Mucosa of descending colon (tissue), 3 donors: Measurements from ENCODE around the gene ZBTB9. TPM values are rescaled to one million over a fixed set of nuclear protein-coding genes. Genes with fewer than 3 reads are reported as not detected.

Source experiments
- ATAC-seq: fragments of 200-7000 bp; cut with Tn5 transposase; one replicate; pipeline ENCODE4 v1.9.1; 2020; ENCODE audit warnings: mild to moderate bottlenecking, moderate library complexity
- DNase-seq, 3 donors: peaks; one replicate each; pipeline ENCODE4 v3.0.0-alpha.2; 2020
- H3K36me3 ChIP-seq: fragments of 200-600 bp; one replicate; pipeline ENCODE4 v1.8.0; 2021; ENCODE audit warnings: low read depth, mild to moderate bottlenecking
- H3K4me1 ChIP-seq: fragments of 200-600 bp; one replicate; pipeline ENCODE4 v1.8.0; 2021; ENCODE audit warnings: low read depth, mild to moderate bottlenecking
- H3K4me3 ChIP-seq: fragments of 200-600 bp; one replicate; pipeline ENCODE4 v1.8.0; 2021; ENCODE audit warnings: mild to moderate bottlenecking
- H3K9me3 ChIP-seq: fragments of 200-600 bp; one replicate; pipeline ENCODE4 v1.8.0; 2021; ENCODE audit warnings: mild to moderate bottlenecking
- intact Hi-C, 2 donors: fragments of 100-400 bp; cut with DNase I in 1 of 2; cut with micrococcal nuclease in 1 of 2; formaldehyde crosslinking; loops; one replicate each; pipeline versions ENCODE4 v1.11.0 to v1.11.1; 2022; cut with DNase I, micrococcal nuclease
- total RNA-seq, 3 donors: library from RNA; stranded (reverse); fragmentation: NEBNext Ultra II Directional in 2 of 3; extraction: Animal tissue kit (Norgen Biotek cat#: 25700) in 2 of 3; gene quantifications; one replicate each; pipeline versions ENCODE4 v1.2.1 to v1.2.4, GENCODE V29; 2021 to 2023
- TF ChIP-seq, protein P1 (sequence below): fragments of 200-600 bp; IDR thresholded peaks from one replicate; pipeline ENCODE4 v1.8.0; 2022; ENCODE audit warnings: antibody characterized with exemption, mild to moderate bottlenecking
- donor health status: DM: no; HTN: no; CAD: no; lungs with moderate emphysema.
- donor health status: DM: no; HTN: no; CAD: no.
- donor health status: DM: no; HTN: yes; CAD: no.

Gene ZBTB9
- total RNA-seq, 3 donors from 2014 or later, result 4.3 to 5.8 (median 4.5) TPM

DNA sequence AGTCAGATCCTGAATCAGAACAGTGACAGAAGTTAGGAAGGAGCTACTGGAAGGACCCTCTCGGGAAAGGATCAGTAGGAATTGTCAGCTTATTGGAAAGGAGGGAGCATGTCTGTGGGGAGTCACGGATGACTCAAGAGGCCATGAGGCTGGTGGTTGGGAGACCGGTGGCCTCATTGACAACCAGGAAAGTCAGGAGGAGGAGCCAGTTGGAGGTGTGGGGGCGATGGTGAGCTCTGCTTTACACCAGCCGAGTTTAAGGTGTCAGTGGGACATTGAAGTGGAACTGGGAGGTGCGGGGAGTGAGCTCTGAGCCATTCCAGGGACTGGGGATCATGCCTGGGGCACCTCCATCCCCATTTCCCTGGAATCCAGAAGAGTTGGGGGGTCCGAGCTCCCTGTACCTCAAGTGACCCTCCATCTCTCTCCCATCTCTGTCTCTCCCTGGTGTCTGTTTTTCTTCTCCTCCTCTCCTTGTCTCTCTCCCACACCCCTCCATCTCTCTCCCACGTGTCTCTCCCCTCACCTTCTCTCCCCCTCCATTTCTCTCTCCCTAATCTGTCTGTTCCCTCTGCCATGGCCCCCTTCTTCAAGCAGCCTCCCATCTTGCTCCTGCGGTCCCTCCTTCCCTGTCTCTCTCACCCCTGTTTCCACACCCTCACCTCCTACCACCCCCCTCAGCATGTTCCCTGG is 14.3 kb upstream of the ZBTB9 start:
- H3K4me1 ChIP-seq, result no peaks in the 10 kb centered on the region
- H3K4me3 ChIP-seq, result no peak overlapping the region
- no peaks in the 10 kb centered on the region for H3K9me3 ChIP-seq
- no peaks in the 10 kb centered on the region for H3K36me3 ChIP-seq
- intact Hi-C loops, result no loop called here
- DNase-seq (no peak), ATAC-seq (no peak)
- TF ChIP-seq, protein P1, sequence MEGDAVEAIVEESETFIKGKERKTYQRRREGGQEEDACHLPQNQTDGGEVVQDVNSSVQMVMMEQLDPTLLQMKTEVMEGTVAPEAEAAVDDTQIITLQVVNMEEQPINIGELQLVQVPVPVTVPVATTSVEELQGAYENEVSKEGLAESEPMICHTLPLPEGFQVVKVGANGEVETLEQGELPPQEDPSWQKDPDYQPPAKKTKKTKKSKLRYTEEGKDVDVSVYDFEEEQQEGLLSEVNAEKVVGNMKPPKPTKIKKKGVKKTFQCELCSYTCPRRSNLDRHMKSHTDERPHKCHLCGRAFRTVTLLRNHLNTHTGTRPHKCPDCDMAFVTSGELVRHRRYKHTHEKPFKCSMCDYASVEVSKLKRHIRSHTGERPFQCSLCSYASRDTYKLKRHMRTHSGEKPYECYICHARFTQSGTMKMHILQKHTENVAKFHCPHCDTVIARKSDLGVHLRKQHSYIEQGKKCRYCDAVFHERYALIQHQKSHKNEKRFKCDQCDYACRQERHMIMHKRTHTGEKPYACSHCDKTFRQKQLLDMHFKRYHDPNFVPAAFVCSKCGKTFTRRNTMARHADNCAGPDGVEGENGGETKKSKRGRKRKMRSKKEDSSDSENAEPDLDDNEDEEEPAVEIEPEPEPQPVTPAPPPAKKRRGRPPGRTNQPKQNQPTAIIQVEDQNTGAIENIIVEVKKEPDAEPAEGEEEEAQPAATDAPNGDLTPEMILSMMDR, result no peak

DNA sequence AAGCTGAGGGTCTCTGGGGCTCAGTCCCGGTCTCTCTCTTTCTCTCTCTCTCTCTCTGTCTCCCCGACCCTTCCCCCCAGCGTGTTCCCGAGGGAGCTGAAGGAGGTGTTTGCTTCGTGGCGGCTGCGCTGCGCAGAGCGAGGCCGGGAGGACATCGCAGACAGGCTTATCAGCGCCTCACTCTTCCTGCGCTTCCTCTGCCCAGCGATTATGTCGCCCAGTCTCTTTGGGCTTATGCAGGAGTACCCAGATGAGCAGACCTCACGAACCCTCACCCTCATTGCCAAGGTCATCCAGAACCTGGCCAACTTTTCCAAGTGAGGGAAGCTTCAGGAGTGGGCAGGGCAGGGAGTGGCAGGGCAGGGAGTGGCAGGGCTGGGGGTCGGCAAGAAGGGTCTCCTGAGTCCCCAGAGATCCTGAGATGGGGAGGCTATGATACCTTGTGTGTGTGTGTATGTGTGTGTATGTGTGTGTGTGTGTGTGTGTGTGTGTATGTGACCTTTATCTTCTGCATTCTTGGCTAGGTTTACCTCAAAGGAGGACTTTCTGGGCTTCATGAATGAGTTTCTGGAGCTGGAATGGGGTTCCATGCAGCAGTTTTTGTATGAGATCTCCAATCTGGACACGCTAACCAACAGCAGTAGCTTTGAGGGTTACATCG is 13.6 kb upstream of the ZBTB9 start:
- Histone ChIP-seq H3K4me3 (no peak overlapping the region), H3K9me3 (no peaks in the 10 kb centered on the region), H3K36me3 (no peaks in the 10 kb centered on the region), H3K4me1 (no peaks in the 10 kb centered on the region)
- DNase-seq (no peak), ATAC-seq (no peak)
- TF ChIP-seq, protein P1, result no peak
- intact Hi-C loops, result no loop called here

DNA sequence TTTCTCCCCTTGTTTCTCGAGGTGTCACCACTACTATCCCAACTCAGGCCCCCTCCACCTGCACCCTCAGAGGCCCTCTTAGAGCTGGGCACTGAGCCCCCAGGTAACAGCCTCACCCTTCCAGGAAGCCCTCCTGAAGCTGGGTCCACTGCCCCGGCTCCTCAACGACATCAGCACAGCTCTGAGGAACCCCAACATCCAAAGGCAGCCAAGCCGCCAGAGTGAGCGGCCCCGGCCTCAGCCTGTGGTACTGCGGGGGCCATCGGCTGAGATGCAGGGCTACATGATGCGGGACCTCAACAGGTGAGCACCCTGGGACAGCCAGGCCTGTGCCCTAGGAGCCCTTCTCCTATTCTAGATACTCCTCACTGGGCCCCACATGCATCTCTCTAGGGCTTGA is 12.9 kb upstream of the ZBTB9 start:
- DNase-seq (no peak), ATAC-seq (no peak)
- TF ChIP-seq, protein P1, result no peak
- Histone ChIP-seq H3K9me3 (no peaks in the 10 kb centered on the region), H3K4me1 (no peaks in the 10 kb centered on the region), H3K36me3 (no peaks in the 10 kb centered on the region), H3K4me3 (no peak overlapping the region)
- intact Hi-C loops, result no loop called here

DNA sequence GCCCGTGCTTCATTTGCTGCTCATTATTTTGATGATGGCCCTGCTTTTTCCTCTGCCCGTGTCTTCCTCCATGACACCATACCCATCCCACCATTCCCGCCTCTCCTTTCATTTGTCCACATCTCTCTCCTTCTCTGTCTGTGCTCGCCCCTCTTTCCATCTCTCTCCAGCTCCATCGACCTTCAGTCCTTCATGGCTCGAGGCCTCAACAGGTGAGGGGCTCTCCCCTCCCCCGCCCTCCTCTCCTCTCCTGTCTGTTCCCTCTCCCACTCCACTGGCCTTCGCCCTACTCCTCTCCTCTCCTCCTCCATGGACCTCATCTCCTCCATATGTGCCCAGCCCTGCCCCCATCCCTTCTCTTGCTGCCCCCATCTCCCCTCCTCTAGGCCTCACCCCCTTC is 12.1 kb upstream of the ZBTB9 start:
- H3K4me3 ChIP-seq, result no peak overlapping the region
- DNase-seq (peak in 1 of 3 donors; percentile 17), ATAC-seq (no peak)
- no peaks in the 10 kb centered on the region for H3K9me3 ChIP-seq
- TF ChIP-seq, protein P1, result no peak
- no peaks in the 10 kb centered on the region for H3K4me1 ChIP-seq
- no peaks in the 10 kb centered on the region for H3K36me3 ChIP-seq
- intact Hi-C loops, result no loop called here

DNA sequence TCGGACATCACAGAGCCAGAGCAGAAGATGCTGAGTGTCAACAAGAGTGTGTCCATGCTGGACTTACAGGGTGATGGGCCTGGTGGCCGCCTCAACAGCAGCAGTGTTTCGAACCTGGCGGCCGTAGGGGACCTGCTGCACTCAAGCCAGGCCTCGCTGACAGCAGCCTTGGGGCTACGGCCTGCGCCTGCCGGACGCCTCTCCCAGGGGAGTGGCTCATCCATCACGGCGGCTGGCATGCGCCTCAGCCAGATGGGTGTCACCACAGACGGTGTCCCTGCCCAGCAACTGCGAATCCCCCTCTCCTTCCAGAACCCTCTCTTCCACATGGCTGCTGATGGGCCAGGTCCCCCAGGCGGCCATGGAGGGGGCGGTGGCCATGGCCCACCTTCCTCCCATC is 11.4 kb upstream of the ZBTB9 start:
- H3K9me3 ChIP-seq, result no peaks in the 10 kb centered on the region
- intact Hi-C loops, result no loop called here
- TF ChIP-seq, protein P1, result no peak
- H3K4me3 ChIP-seq, result no peak overlapping the region
- no peak for DNase-seq
- no peaks in the 10 kb centered on the region for H3K36me3 ChIP-seq
- ATAC-seq, result no peak
- H3K4me1 ChIP-seq, result no peaks in the 10 kb centered on the region
